ENCODE measurements around the gene TMEM178B. TPM values are rescaled to one million over a fixed set of nuclear protein-coding genes. Genes with fewer than 3 reads are reported as not detected.

The TMEM178B gene
- total and polyA plus RNA-seq, 2 donors (not counting 1 experiment from before 2014, with no cell fraction given): 0.28 to 0.96 TPM

DNA sequence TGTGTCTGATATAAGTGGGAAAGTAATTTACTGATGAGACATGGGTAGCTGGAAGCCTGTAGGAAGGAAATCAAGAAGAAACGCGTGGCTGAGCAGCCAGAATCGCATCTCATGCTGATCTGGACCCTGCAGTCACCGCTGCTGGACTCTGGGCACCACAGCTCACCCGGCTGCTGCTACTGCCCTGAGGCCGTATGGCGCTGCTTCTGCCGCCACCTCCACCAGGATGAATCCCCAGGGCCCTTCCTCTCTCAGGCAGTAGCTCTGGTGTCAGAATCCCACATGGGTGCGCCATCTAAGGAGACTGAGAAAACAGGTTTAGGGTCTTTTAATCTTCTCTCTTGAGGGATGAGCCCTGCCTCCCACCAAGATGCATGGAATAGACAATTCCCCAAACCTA, 407.1 kb downstream of the TMEM178B start:
- no peak overlapping the region for H3K9ac ChIP-seq (ENCODE audit: low read length)
- peaks cover 18% of the 10 kb centered on the region for H3K27me3 Mint-ChIP-seq
- H3K27ac Mint-ChIP-seq: no peak overlapping the region
- H3K27me3 ChIP-seq (replicated peaks in 1 of 4; ENCODE audit: control extremely low read depth in 1 of 4, control insufficient read depth in 3 of 4, insufficient read depth in 4 of 4, low read length in 3 of 4): peaks cover 0 to 5% (median 0%) of the 10 kb centered on the region in 4 experiments
- H3K27ac ChIP-seq (ENCODE audit: low read length in 2 of 2): no peak overlapping the region
- DNase-seq (no peak), ATAC-seq (ENCODE audit: low read depth) (no peak)
- H3K4me1 ChIP-seq (ENCODE audit: control insufficient read depth in 2 of 2, insufficient read depth in 2 of 2, low read length in 2 of 2): no peaks in the 10 kb centered on the region
- no peak overlapping the region for H3K4me3 ChIP-seq (ENCODE audit: control extremely low read depth in 1 of 5, extremely low read depth in 1 of 5, insufficient read depth in 1 of 5, low read depth in 2 of 5, low read length in 4 of 5)
- no peak overlapping the region for H3K4me2 ChIP-seq (replicated peaks; ENCODE audit: low read depth, low read length, poor library complexity, severe bottlenecking)
- WGBS (ENCODE audit: insufficient coverage): 90% methylated on average over 7 of the region's 9 CpGs
- H4K20me1 ChIP-seq (ENCODE audit: control insufficient read depth, insufficient read depth, low read length, poor library complexity, severe bottlenecking): no peaks in the 10 kb centered on the region
- no peak overlapping the region for H3K4me3 Mint-ChIP-seq
- no peaks in the 10 kb centered on the region for H3K9me3 Mint-ChIP-seq (ENCODE audit: insufficient read depth)
- H3K79me2 ChIP-seq (ENCODE audit: control insufficient read depth, insufficient read depth, low read length): no peaks in the 10 kb centered on the region
- H3K9me3 ChIP-seq (ENCODE audit: control extremely low read depth in 1 of 3, control insufficient read depth in 2 of 3, insufficient read depth in 1 of 3, low read length in 2 of 3): no peaks in the 10 kb centered on the region
- CTCF ChIA-PET: no interaction called here
- TF ChIP-seq, protein P1, sequence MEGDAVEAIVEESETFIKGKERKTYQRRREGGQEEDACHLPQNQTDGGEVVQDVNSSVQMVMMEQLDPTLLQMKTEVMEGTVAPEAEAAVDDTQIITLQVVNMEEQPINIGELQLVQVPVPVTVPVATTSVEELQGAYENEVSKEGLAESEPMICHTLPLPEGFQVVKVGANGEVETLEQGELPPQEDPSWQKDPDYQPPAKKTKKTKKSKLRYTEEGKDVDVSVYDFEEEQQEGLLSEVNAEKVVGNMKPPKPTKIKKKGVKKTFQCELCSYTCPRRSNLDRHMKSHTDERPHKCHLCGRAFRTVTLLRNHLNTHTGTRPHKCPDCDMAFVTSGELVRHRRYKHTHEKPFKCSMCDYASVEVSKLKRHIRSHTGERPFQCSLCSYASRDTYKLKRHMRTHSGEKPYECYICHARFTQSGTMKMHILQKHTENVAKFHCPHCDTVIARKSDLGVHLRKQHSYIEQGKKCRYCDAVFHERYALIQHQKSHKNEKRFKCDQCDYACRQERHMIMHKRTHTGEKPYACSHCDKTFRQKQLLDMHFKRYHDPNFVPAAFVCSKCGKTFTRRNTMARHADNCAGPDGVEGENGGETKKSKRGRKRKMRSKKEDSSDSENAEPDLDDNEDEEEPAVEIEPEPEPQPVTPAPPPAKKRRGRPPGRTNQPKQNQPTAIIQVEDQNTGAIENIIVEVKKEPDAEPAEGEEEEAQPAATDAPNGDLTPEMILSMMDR (IDR thresholded peaks at IDR 0.05): no peak
- TF ChIP-seq EZH2 (IDR thresholded peaks at IDR 0.05; ENCODE audit: borderline replicate concordance, insufficient read depth, low read depth, low read length, poor library complexity, severe bottlenecking): no peak
- H2AFZ ChIP-seq (ENCODE audit: insufficient read depth, low read depth, low read length, poor library complexity, severe bottlenecking): no peak overlapping the region
- intact Hi-C loops (cut with micrococcal nuclease): no loop called here
- no peaks in the 10 kb centered on the region for H3K4me1 Mint-ChIP-seq
- POLR2A ChIA-PET: no interaction called here
- no peaks in the 10 kb centered on the region for H3K36me3 ChIP-seq (replicated peaks in 1 of 2; ENCODE audit: control extremely low read depth in 1 of 2, control insufficient read depth in 1 of 2, extremely low read depth in 1 of 2, insufficient read depth in 2 of 2, low read length in 1 of 2)

GRCh38 chr7:141481971-141482370, 408.1 kb downstream of the TMEM178B start:
- DNase-seq: no peak
- no peak overlapping the region for H3K27ac Mint-ChIP-seq
- H3K9ac ChIP-seq (ENCODE audit: low read length): no peak overlapping the region

More at GRCh38 chr7:141481971-141482370, 408.1 kb downstream of the TMEM178B start:
- ChIA-PET POLR2A (no interaction called here), CTCF (no interaction called here)
- Histone ChIP-seq H3K9me3 (ENCODE audit: control extremely low read depth in 1 of 3, control insufficient read depth in 2 of 3, insufficient read depth in 1 of 3, low read length in 2 of 3) (no peaks in the 10 kb centered on the region), H3K4me3 (ENCODE audit: control extremely low read depth in 1 of 5, extremely low read depth in 1 of 5, insufficient read depth in 1 of 5, low read depth in 2 of 5, low read length in 4 of 5) (no peak overlapping the region), H3K36me3 (replicated peaks in 1 of 2; ENCODE audit: control extremely low read depth in 1 of 2, control insufficient read depth in 1 of 2, extremely low read depth in 1 of 2, insufficient read depth in 2 of 2, low read length in 1 of 2) (no peaks in the 10 kb centered on the region), H3K4me2 (replicated peaks; ENCODE audit: low read depth, low read length, poor library complexity, severe bottlenecking) (no peak overlapping the region), H2AFZ (ENCODE audit: insufficient read depth, low read depth, low read length, poor library complexity, severe bottlenecking) (no peak overlapping the region), H4K20me1 (ENCODE audit: control insufficient read depth, insufficient read depth, low read length, poor library complexity, severe bottlenecking) (no peaks in the 10 kb centered on the region), H3K27ac (ENCODE audit: low read length in 2 of 2) (no peak overlapping the region), H3K4me1 (ENCODE audit: control insufficient read depth in 2 of 2, insufficient read depth in 2 of 2, low read length in 2 of 2) (no peaks in the 10 kb centered on the region), H3K79me2 (ENCODE audit: control insufficient read depth, insufficient read depth, low read length) (no peaks in the 10 kb centered on the region), H3K27me3 (replicated peaks in 1 of 4; ENCODE audit: control extremely low read depth in 1 of 4, control insufficient read depth in 3 of 4, insufficient read depth in 4 of 4, low read length in 3 of 4) (peaks cover 0 to 5% (median 0%) of the 10 kb centered on the region in 4 experiments)
- TF ChIP-seq, protein P1 (IDR thresholded peaks at IDR 0.05): no peak
- no peak for TF ChIP-seq EZH2 (IDR thresholded peaks at IDR 0.05; ENCODE audit: borderline replicate concordance, insufficient read depth, low read depth, low read length, poor library complexity, severe bottlenecking)
- H3K4me1 Mint-ChIP-seq: no peaks in the 10 kb centered on the region
- H3K4me3 Mint-ChIP-seq: no peak overlapping the region
- 100% methylated on average over 4 of the region's 5 CpGs for WGBS (ENCODE audit: insufficient coverage)
- ATAC-seq (ENCODE audit: low read depth): no peak
- H3K9me3 Mint-ChIP-seq (ENCODE audit: insufficient read depth): no peaks in the 10 kb centered on the region
- intact Hi-C loops (cut with micrococcal nuclease): no loop called here
- H3K27me3 Mint-ChIP-seq: peaks cover 19% of the 10 kb centered on the region

All from B cell (primary cell).